Fibroblast of the aortic adventitia (primary cell): Measurements from ENCODE around the gene DGCR2. TPM values are rescaled to one million over a fixed set of nuclear protein-coding genes. Genes with fewer than 3 reads are reported as not detected.
"Not testable (repeated sequence)": the region's sequence is repeated elsewhere in the genome, so short reads cannot be mapped to it uniquely, and the experiment has no call there.

ENCODE experiments used
- DNase-seq: peaks from one replicate; pipeline ENCODE4 v3.0.0-alpha.2; 2010; ENCODE audit warnings: low read depth
- H3K4me3 ChIP-seq: 2 replicates; pipeline ENCODE4 v1.5.1; 2011; ENCODE audit warnings: low read depth, mild to moderate bottlenecking, control low read depth, low read length, moderate library complexity
- CTCF ChIP-seq: IDR thresholded peaks from 2 replicates; pipeline ENCODE4 v1.5.1; 2011; ENCODE audit warnings: mild to moderate bottlenecking, low read length, control low read depth, inconsistent platforms; ENCODE audit not compliant: insufficient read depth
- total RNA-seq: library from RNA; depleted of rRNA; stranded (reverse); fragments of >200 nt; gene quantifications from 2 replicates; pipeline ENCODE4 v1.2.3, GENCODE V29; 2012; ENCODE audit warnings: low replicate concordance

DGCR2 gene
- total RNA-seq, 1 donor = 29.2 TPM

DNA sequence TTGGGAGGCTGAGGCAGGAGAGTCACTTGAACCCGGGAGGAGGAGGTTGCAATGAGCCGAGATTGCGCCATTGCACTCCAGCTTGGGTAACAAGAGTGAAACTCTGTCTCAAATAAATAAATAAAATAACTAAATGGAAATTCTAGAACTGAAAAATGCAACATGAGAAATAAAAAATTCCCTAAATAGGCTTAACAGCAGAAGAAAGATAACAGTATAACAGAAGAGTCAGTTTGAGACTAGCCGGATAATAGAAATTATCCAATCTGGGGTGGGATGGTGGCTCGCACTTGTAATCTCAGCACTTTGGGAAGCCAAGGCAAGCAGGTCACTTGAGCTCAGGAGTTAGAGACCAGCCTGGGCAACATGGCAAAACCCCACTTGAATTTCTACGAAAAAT, 42.2 kb upstream of the DGCR2 start:
- H3K4me3 ChIP-seq = no peak overlapping the region
- TF ChIP-seq CTCF = no peak
- DNase-seq = no peak

DNA sequence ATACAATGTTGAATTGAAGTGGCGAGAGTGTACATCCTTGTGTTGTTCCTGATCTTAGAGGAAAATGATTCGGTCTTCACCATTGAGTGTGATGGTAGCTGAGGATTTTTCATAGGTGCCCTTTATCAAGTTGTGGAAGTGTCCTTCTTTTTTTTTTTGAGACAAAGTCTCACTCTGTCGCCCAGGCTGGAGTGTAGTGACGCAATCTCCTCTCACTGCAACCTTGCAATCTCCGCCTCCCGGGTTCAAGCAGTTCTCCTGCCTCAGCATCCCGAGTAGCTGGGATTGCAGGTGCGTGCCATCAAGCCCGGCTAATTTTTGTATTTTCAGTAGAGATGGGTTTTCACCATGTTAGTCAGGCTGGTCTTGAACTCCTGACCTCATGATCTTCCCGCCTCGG, 36.4 kb upstream of the DGCR2 start:
- not testable (repeated sequence) for DNase-seq, H3K4me3 ChIP-seq

DNA sequence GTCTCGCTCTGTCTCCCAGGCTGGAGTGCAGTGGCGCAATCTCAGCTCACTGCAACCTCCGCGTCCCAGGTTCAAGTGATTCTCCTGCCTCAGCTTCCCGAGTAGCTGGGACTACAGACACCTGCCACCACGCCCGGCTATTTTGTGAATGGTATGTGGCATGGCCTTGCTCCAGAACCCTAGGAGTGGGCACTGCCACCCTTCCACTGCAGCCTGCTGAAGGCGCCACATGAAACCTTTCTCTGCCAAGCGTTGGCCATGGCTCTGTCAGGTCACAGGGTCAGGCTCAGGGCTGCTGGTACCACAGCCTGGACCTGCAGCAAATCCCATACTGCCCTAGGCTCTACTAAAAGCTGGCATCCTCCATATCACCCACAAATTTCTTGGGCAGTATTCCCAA, 33.9 kb upstream of the DGCR2 start:
- H3K4me3 ChIP-seq, DNase-seq: not testable (repeated sequence)

DNA sequence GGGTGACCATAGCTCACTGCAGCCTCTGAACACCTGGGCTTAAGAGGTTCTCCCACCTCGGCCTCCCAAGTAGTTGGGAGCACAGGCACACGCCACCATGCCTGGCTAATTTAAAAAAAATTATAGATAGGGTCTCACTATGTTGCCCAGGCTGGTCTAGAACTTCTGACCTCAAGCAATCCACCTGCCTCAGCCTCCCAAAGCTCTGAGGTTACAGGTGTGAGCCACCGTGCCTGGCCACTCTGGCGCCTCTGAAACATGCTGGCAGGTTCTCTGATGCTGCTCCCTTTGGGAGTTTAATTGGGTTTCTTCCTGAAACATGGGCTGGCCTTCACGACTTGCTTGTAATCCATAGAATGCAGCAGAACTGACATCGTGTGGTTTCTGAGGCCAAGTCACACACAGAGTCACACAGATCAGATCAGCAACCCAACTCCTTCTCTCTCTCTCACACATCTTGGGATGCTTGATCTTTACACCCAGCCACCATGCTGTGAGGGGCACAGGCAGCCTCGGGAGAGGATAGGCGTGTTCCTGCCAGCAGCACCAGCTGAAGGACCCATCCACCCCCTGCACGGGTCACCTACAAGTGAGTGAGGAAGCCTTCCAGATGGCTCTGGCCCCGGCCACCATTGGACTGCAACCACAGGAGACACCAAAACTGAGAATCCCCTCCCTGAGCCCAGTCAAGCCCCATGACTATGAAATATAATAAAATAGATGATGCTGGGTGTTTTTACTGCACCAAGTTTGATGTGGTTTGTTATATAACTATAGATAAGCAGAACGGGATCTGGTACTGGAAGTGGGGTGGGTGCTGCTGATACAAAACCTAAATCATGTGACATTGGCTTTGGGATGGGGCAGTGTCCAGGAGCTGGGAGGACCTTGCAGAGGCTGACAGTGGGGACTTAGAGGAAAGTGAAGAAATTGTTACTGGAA, 31.0 kb upstream of the DGCR2 start:
- no peak for DNase-seq
- no peak overlapping the region for H3K4me3 ChIP-seq
- TF ChIP-seq CTCF = no peak

DNA sequence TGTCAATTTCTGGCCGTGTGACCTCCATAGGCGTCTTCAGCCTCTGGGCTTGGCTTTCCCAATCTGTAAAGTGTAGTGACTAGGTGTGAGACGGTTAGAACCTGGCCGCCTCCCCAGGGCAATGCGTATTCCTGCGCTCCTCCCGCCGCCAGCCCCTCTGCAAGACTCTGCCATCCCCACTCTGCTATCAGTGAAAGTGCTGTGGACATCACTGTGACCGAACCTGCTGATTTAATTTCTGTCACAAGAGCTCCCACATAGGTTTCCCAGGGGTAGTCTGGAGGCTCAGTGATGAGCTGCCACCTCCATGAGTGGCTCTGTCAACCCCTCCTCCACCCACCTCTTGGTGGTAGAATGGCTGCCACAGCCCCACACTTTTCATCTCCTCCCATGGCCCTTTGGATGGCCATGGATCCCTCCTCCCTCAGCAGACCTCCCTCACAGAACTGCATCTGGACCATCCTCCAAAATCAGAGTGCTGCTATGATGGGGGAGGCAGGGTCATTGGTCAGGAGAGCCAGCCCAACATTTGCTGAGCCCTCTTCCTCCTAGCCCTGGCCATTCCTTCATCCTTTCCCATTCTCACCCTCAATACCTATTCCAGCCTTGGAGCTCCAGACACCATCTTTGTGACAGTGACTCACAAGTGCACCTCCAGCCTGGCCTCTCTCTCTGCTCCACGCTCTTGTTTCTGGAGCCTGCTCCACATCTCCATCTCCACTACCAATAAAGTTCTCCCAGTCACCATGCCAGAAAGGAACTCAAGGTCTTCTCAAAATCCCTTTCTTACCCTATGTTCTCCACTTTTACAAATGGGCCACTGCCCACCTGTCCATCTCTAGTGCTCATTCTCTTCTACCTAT, 29.3 kb upstream of the DGCR2 start:
- DNase-seq = no peak
- no peak for TF ChIP-seq CTCF

DNA sequence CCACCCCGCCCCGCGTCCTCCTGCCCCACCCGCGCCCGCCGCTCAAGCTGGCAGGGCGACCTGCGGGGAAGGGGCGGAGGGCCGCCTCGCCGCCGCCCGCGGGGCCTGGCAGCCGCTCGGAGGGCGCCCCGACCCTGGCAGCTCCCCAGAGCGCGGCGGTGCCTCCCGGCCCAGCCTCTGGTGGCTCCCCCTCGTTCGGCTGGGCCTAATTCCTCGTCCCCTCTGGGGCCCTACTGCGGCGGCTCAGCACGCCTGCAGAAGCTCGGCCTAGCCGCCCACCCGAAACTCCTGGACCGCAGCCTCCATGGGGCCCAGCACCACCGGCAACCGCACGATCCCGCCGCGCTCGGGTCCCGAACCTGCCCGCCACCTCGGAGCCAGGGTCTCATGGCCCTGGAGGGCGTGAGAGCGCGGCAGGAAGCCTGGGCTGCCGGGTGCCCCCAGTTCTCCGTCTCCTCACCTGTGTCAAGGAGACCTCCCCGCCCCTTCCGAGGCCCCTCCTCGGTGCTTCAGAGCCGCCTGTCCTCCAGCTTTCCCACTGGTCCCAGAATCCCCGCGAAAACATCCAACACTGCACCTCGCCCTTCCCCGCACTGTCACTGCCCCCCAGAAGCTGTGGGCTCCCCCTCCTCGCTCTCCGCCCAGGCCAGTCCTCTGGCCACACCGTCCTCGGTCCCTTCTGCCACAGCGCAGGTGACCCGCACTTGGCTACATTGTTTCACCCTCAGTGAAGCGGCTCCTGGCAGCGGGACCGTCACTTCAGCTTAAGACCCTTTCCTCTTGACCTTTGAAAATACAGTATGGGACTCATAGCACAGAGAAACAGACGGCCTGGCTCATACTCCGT, 28.5 kb upstream of the DGCR2 start:
- DNase-seq = no peak
- H3K4me3 ChIP-seq = no peak overlapping the region
- no peak for TF ChIP-seq CTCF

More for the DNA sequence above, 29.3 kb upstream of the DGCR2 start:
- H3K4me3 ChIP-seq = no peak overlapping the region

DNA sequence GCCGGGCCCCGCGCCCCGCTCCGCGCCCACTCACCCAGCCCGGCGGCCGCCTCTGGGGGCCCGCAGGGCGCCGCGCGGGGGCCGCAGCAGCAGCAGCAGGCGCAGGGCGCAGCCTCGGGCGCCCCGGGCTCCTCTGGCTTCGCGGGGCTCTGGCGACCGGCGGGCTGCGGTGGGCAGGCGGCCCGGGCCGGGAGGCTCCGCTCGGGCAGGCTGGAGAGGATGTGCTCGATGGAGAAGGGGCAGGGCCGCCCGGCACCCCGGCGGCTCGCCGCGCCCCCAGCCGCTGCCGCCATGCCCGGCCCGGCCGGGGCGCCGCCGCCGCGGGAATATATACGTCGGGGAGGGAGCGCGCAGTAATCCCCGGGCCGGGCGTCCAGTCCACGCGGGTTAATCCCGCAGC, 27.8 kb upstream of the DGCR2 start, which contains the start of gene GSC2:
GSC2 (minus strand) TSS at position 302 of the 400 bp plus-strand sequence; CDS start at position 293, 9 bp downstream.
- no peak within 1 kb of the TSS for H3K4me3 ChIP-seq

More for the DNA sequence above, 27.8 kb upstream of the DGCR2 start, which contains the start of gene GSC2:
- DNase-seq = no peak
- TF ChIP-seq CTCF = no peak
